ENCODE results near the gene DOCK8.
A peak's percentile ranks its signal among the peaks of the same experiment; 100 is the strongest.

DOCK8 gene

GRCh38 chr9:469672-470551 lies 255.2 kb downstream of the DOCK8 start:
- peak; percentile 94 for DNase-seq

GRCh38 chr9:470552-471194 lies 256.0 kb downstream of the DOCK8 start:
- no peak for DNase-seq

GRCh38 chr9:471320-471719 lies 256.7 kb downstream of the DOCK8 start:
- DNase-seq: no peak

GRCh38 chr9:472479-473075 lies 257.9 kb downstream of the DOCK8 start:
- no peak for DNase-seq

GRCh38 chr9:477193-477592 lies 262.5 kb downstream of the DOCK8 start:
- DNase-seq: no peak

GRCh38 chr9:479304-479970 lies 264.8 kb downstream of the DOCK8 start:
- no peak for DNase-seq

- no peak for DNase-seq
Measured at GRCh38 chr9:479971-480350, 265.3 kb downstream of the DOCK8 start.

- no peak for DNase-seq
Measured at GRCh38 chr9:482739-483138, 268.1 kb downstream of the DOCK8 start.

GRCh38 chr9:486156-486555 lies 271.5 kb downstream of the DOCK8 start:
- DNase-seq: no peak

- no peak for DNase-seq
Measured at GRCh38 chr9:487429-487828, 272.8 kb downstream of the DOCK8 start.

GRCh38 chr9:488448-488847 lies 273.8 kb downstream of the DOCK8 start:
- no peak for DNase-seq

- DNase-seq: no peak
Measured at GRCh38 chr9:489198-490197, 274.8 kb downstream of the DOCK8 start.

- DNase-seq: no peak
Measured at GRCh38 chr9:494764-495163, 280.1 kb downstream of the DOCK8 start.

- DNase-seq: no peak
Measured at GRCh38 chr9:495739-496138, 281.1 kb downstream of the DOCK8 start.

- no peak for DNase-seq
Measured at GRCh38 chr9:503326-503725, 288.7 kb downstream of the DOCK8 start.

GRCh38 chr9:503881-504852 lies 289.5 kb downstream of the DOCK8 start, which contains the start of gene KANK1:
Gene KANK1 (plus strand): TSS chr9:504695.
- peak; percentile 81 for DNase-seq

GRCh38 chr9:504921-505740 lies 290.5 kb downstream of the DOCK8 start:
- no peak for DNase-seq

- DNase-seq: no peak
Measured at GRCh38 chr9:505741-506059, 291.0 kb downstream of the DOCK8 start.

- no peak for DNase-seq
Measured at GRCh38 chr9:506281-506680, 291.6 kb downstream of the DOCK8 start.

GRCh38 chr9:511861-512260 lies 297.2 kb downstream of the DOCK8 start:
- DNase-seq: no peak
